Activated CD4-positive, alpha-beta T cell treated with anti-CD3 and anti-CD28 coated beads for 36 hours (primary cell): ENCODE measurements around the gene BACH2. TPM values are rescaled to one million over a fixed set of nuclear protein-coding genes. Genes with fewer than 3 reads are reported as not detected.

ENCODE experiments used
- ATAC-seq: fragments of 200-7000 bp; cut with Tn5 transposase; one replicate; pipeline ENCODE4 v1.10.0; 2021; ENCODE audit warnings: mild to moderate bottlenecking, moderate library complexity
- CTCF ChIA-PET: fragments of 350-600 bp; sonication (Branson Sonifier 250); formaldehyde crosslinking; loops from one replicate; lab custom pipeline; 2021; ENCODE audit warnings: antibody characterized with exemption; lab: Charles Lee
- POLR2A ChIA-PET: fragments of 350-600 bp; sonication (Branson Sonifier 250); formaldehyde crosslinking; loops from one replicate; lab custom pipeline; 2021; ENCODE audit warnings: antibody characterized with exemption, inconsistent platforms; lab: Charles Lee
- DNase-seq: peaks from one replicate; pipeline ENCODE4 v3.0.0-alpha.2; 2020
- H3K27ac Mint-ChIP-seq: one replicate; pipeline ENCODE4 v1.8.0; 2021; ENCODE audit warnings: mixed read lengths
- H3K27me3 Mint-ChIP-seq: one replicate; pipeline ENCODE4 v1.8.0; 2021; ENCODE audit warnings: mixed read lengths
- H3K36me3 Mint-ChIP-seq: one replicate; pipeline ENCODE4 v1.8.0; 2021; ENCODE audit warnings: low read depth, mixed read lengths
- H3K4me1 Mint-ChIP-seq: one replicate; pipeline ENCODE4 v1.8.0; 2021; ENCODE audit warnings: mixed read lengths
- H3K4me3 Mint-ChIP-seq: one replicate; pipeline ENCODE4 v1.8.0; 2021; ENCODE audit warnings: mild to moderate bottlenecking, moderate library complexity, mixed read lengths
- H3K9me3 Mint-ChIP-seq: one replicate; pipeline ENCODE4 v1.8.0; 2021; ENCODE audit warnings: low read depth, mixed read lengths
- intact Hi-C, 2 experiments: fragments of 100-400 bp; cut with DNase I in 1 of 2; cut with micrococcal nuclease in 1 of 2; formaldehyde crosslinking; loops; one replicate each; pipeline versions ENCODE4 v1.14.2 to v1.15.1; 2022 to 2024; cut with DNase I, micrococcal nuclease
- total RNA-seq, 2 experiments: library from RNA; stranded (reverse); gene quantifications; one replicate each; pipeline ENCODE4 v1.2.3, GENCODE V29; 2021

The BACH2 gene
- total RNA-seq, 2 experiments from 2014 or later: 74.7 to 87.3 TPM

- Mint-ChIP-seq H3K36me3 (peaks cover 88% of the 10 kb centered on the region), H3K4me3 (no peak overlapping the region), H3K27ac (peak overlapping the region; percentile 79), H3K4me1 (peaks cover 75% of the 10 kb centered on the region), H3K27me3 (no peaks in the 10 kb centered on the region), H3K9me3 (no peaks in the 10 kb centered on the region)
- ChIA-PET POLR2A (interaction anchor here (1.3 kb wide), 1 partner anchor 14 kb away, joined by 4 read pairs; no protein-coding TSS in a partner anchor), CTCF (interaction anchor here (0.9 to 1.3 kb wide), 3 partner anchors 228 to 575 kb away, joined by 3 to 4 read pairs (median 3); no protein-coding TSS in a partner anchor)
- intact Hi-C loops: loop anchor here (1.0 to 5.0 kb wide), 11 partner anchors 36 to 446 kb away; no protein-coding TSS in a partner anchor
- ATAC-seq (no peak), DNase-seq (no peak)
These were observed 345.0 kb downstream of the BACH2 start for GRCh38 chr6:89951574-89952104.

GRCh38 chr6:89950879-89951391, 345.7 kb downstream of the BACH2 start:
- H3K27me3 Mint-ChIP-seq: no peaks in the 10 kb centered on the region
- no peak overlapping the region for H3K4me3 Mint-ChIP-seq
- ChIA-PET POLR2A (no interaction called here), CTCF (interaction anchor here (0.7 to 1.0 kb wide), 3 partner anchors 320 to 641 kb away, joined by 3 to 4 read pairs (median 3); no protein-coding TSS in a partner anchor)
- DNase-seq (no peak), ATAC-seq (no peak)
- intact Hi-C loops: loop anchor here (5.0 kb wide), 4 partner anchors 36 to 446 kb away; no protein-coding TSS in a partner anchor
- peaks cover 85% of the 10 kb centered on the region for H3K36me3 Mint-ChIP-seq
- H3K27ac Mint-ChIP-seq: peak overlapping the region; percentile 40
- H3K9me3 Mint-ChIP-seq: no peaks in the 10 kb centered on the region
- peaks cover 75% of the 10 kb centered on the region for H3K4me1 Mint-ChIP-seq

- Mint-ChIP-seq H3K4me1 (peaks cover 74% of the 10 kb centered on the region), H3K27ac (no peak overlapping the region), H3K27me3 (no peaks in the 10 kb centered on the region), H3K36me3 (peaks cover 84% of the 10 kb centered on the region), H3K4me3 (no peak overlapping the region), H3K9me3 (no peaks in the 10 kb centered on the region)
- DNase-seq (no peak), ATAC-seq (no peak)
- CTCF ChIA-PET: interaction anchor here (0.6 to 0.7 kb wide), 2 partner anchors 636 to 642 kb away, joined by 4 read pairs; partner anchors contain the start of gene MAP3K7
- POLR2A ChIA-PET: no interaction called here
- intact Hi-C loops: loop anchor here (5.0 kb wide), 4 partner anchors 37 to 447 kb away; no protein-coding TSS in a partner anchor
These were observed 346.2 kb downstream of the BACH2 start for GRCh38 chr6:89950446-89950845.

GRCh38 chr6:89948876-89949275, 347.8 kb downstream of the BACH2 start:
- DNase-seq: no peak
- Mint-ChIP-seq H3K4me3 (no peak overlapping the region), H3K4me1 (peaks cover 75% of the 10 kb centered on the region), H3K27me3 (no peaks in the 10 kb centered on the region), H3K36me3 (peaks cover 86% of the 10 kb centered on the region), H3K9me3 (no peaks in the 10 kb centered on the region), H3K27ac (peak overlapping the region; percentile 49)
- ChIA-PET CTCF (interaction anchor here (0.7 to 1.0 kb wide), 2 partner anchors 8 to 166 kb away, joined by 3 to 4 read pairs; no protein-coding TSS in a partner anchor), POLR2A (no interaction called here)
- intact Hi-C loops: no loop called here
- no peak for ATAC-seq

- DNase-seq: peak; percentile 3
- intact Hi-C loops: loop anchor here (2.0 to 5.0 kb wide), 5 partner anchors 47 to 447 kb away; no protein-coding TSS in a partner anchor
- H3K27ac Mint-ChIP-seq: peak overlapping the region; percentile 84
- peaks cover 78% of the 10 kb centered on the region for H3K4me1 Mint-ChIP-seq
- POLR2A ChIA-PET: interaction anchor here (0.7 kb wide), 1 partner anchor 298 kb away, joined by 3 read pairs; no protein-coding TSS in a partner anchor
- no peaks in the 10 kb centered on the region for H3K9me3 Mint-ChIP-seq
- CTCF ChIA-PET: interaction anchor here (0.7 to 1.3 kb wide), 8 partner anchors 25 to 383 kb away, joined by 3 to 6 read pairs (median 3); no protein-coding TSS in a partner anchor
- no peak overlapping the region for H3K4me3 Mint-ChIP-seq
- no peaks in the 10 kb centered on the region for H3K27me3 Mint-ChIP-seq
- ATAC-seq: peak; percentile 53
- H3K36me3 Mint-ChIP-seq: peaks cover 84% of the 10 kb centered on the region
These were observed 351.7 kb downstream of the BACH2 start for GRCh38 chr6:89944826-89945407.

GRCh38 chr6:89944181-89944755, 352.4 kb downstream of the BACH2 start:
- DNase-seq (peak; percentile 2), ATAC-seq (no peak)
- H3K36me3 Mint-ChIP-seq: peaks cover 81% of the 10 kb centered on the region
- POLR2A ChIA-PET: interaction anchor here (0.7 kb wide), 1 partner anchor 299 kb away, joined by 3 read pairs; no protein-coding TSS in a partner anchor
- intact Hi-C loops: loop anchor here (2.0 to 5.0 kb wide), 5 partner anchors 48 to 448 kb away; no protein-coding TSS in a partner anchor
- no peaks in the 10 kb centered on the region for H3K9me3 Mint-ChIP-seq
- H3K27ac Mint-ChIP-seq: peak overlapping the region; percentile 84
- CTCF ChIA-PET: interaction anchor here (0.7 to 1.3 kb wide), 8 partner anchors 14 to 450 kb away, joined by 3 to 6 read pairs (median 3); no protein-coding TSS in a partner anchor
- no peak overlapping the region for H3K4me3 Mint-ChIP-seq
- no peaks in the 10 kb centered on the region for H3K27me3 Mint-ChIP-seq
- H3K4me1 Mint-ChIP-seq: peaks cover 73% of the 10 kb centered on the region

- no peak overlapping the region for H3K4me3 Mint-ChIP-seq
- DNase-seq: no peak
- peaks cover 79% of the 10 kb centered on the region for H3K4me1 Mint-ChIP-seq
- ATAC-seq: no peak
- ChIA-PET POLR2A (no interaction called here), CTCF (interaction anchor here (0.6 to 1.5 kb wide), 6 partner anchors 13 to 536 kb away, joined by 3 to 6 read pairs (median 3); no protein-coding TSS in a partner anchor)
- H3K27ac Mint-ChIP-seq: peak overlapping the region; percentile 14
- H3K36me3 Mint-ChIP-seq: peaks cover 85% of the 10 kb centered on the region
- intact Hi-C loops: loop anchor here (5.0 kb wide), 4 partner anchors 50 to 450 kb away; no protein-coding TSS in a partner anchor
- no peaks in the 10 kb centered on the region for H3K27me3 Mint-ChIP-seq
- no peaks in the 10 kb centered on the region for H3K9me3 Mint-ChIP-seq
These were observed 354.0 kb downstream of the BACH2 start for GRCh38 chr6:89942601-89943000.

GRCh38 chr6:89941763-89942497, 354.7 kb downstream of the BACH2 start:
- Mint-ChIP-seq H3K27me3 (no peaks in the 10 kb centered on the region), H3K9me3 (no peaks in the 10 kb centered on the region), H3K4me3 (no peak overlapping the region), H3K27ac (peak overlapping the region; percentile 40), H3K4me1 (peaks cover 74% of the 10 kb centered on the region), H3K36me3 (peaks cover 85% of the 10 kb centered on the region)
- DNase-seq (no peak), ATAC-seq (no peak)
- ChIA-PET POLR2A (no interaction called here), CTCF (interaction anchor here (0.7 to 2.6 kb wide), 12 partner anchors 37 to 584 kb away, joined by 3 to 21 read pairs (median 5); no protein-coding TSS in a partner anchor)
- intact Hi-C loops: loop anchor here (2.0 to 5.0 kb wide), 6 partner anchors 50 to 451 kb away; no protein-coding TSS in a partner anchor

- ChIA-PET CTCF (interaction anchor here (0.5 to 2.6 kb wide), 66 partner anchors 7 to 646 kb away, joined by 3 to 24 read pairs (median 4); partner anchors contain the start of gene MAP3K7), POLR2A (interaction anchor here (1.0 kb wide), 1 partner anchor 107 kb away, joined by 3 read pairs; no protein-coding TSS in a partner anchor)
- Mint-ChIP-seq H3K27me3 (no peaks in the 10 kb centered on the region), H3K27ac (peak overlapping the region; percentile 40), H3K9me3 (no peaks in the 10 kb centered on the region), H3K36me3 (peaks cover 85% of the 10 kb centered on the region), H3K4me3 (no peak overlapping the region), H3K4me1 (peaks cover 67% of the 10 kb centered on the region)
- no peak for ATAC-seq
- intact Hi-C loops: loop anchor here (2.0 to 5.0 kb wide), 6 partner anchors 51 to 452 kb away; no protein-coding TSS in a partner anchor
- no peak for DNase-seq
These were observed 355.4 kb downstream of the BACH2 start for GRCh38 chr6:89941031-89941762.
